ENCODE data around the gene RAPGEF6. TPM values are rescaled to one million over a fixed set of nuclear protein-coding genes. Genes with fewer than 3 reads are reported as not detected.

The RAPGEF6 gene
- total RNA-seq, 1 experiment from 2014 or later, result 6.0 TPM

GRCh38 chr5:131473731-131474130 is 161.3 kb downstream of the RAPGEF6 start:
- in situ Hi-C loops (cut with HindIII; ENCODE audit: low sequenced_read_pairs), result no loop called here
- no peak for DNase-seq (ENCODE audit: low spot score)

GRCh38 chr5:131466171-131466766 is 168.8 kb downstream of the RAPGEF6 start:
- no peak for DNase-seq (ENCODE audit: low spot score)
- in situ Hi-C loops (cut with HindIII; ENCODE audit: low sequenced_read_pairs), result no loop called here

GRCh38 chr5:131463656-131464055 is 171.4 kb downstream of the RAPGEF6 start:
- in situ Hi-C loops (cut with HindIII; ENCODE audit: low sequenced_read_pairs), result no loop called here
- DNase-seq (ENCODE audit: low spot score), result no peak

- in situ Hi-C loops (cut with HindIII; ENCODE audit: low sequenced_read_pairs), result no loop called here
- DNase-seq (ENCODE audit: low spot score), result no peak
Observed at GRCh38 chr5:131462454-131462853, 172.6 kb downstream of the RAPGEF6 start.

GRCh38 chr5:131461742-131462141 is 173.3 kb downstream of the RAPGEF6 start:
- in situ Hi-C loops (cut with HindIII; ENCODE audit: low sequenced_read_pairs), result no loop called here
- no peak for DNase-seq (ENCODE audit: low spot score)

GRCh38 chr5:131460867-131461572 is 174.0 kb downstream of the RAPGEF6 start:
- peak; percentile 42 for DNase-seq (ENCODE audit: low spot score)
- in situ Hi-C loops (cut with HindIII; ENCODE audit: low sequenced_read_pairs), result no loop called here

- DNase-seq (ENCODE audit: low spot score), result no peak
- in situ Hi-C loops (cut with HindIII; ENCODE audit: low sequenced_read_pairs), result no loop called here
Observed at GRCh38 chr5:131460133-131460532, 174.9 kb downstream of the RAPGEF6 start.

GRCh38 chr5:131459216-131459615 is 175.8 kb downstream of the RAPGEF6 start:
- in situ Hi-C loops (cut with HindIII; ENCODE audit: low sequenced_read_pairs), result no loop called here
- DNase-seq (ENCODE audit: low spot score), result no peak

GRCh38 chr5:131457193-131457592 is 177.8 kb downstream of the RAPGEF6 start:
- in situ Hi-C loops (cut with HindIII; ENCODE audit: low sequenced_read_pairs), result no loop called here
- no peak for DNase-seq (ENCODE audit: low spot score)

GRCh38 chr5:131450941-131451340 is 184.1 kb downstream of the RAPGEF6 start:
- in situ Hi-C loops (cut with HindIII; ENCODE audit: low sequenced_read_pairs), result no loop called here
- DNase-seq (ENCODE audit: low spot score), result no peak

- DNase-seq (ENCODE audit: low spot score), result no peak
- in situ Hi-C loops (cut with HindIII; ENCODE audit: low sequenced_read_pairs), result no loop called here
Observed at GRCh38 chr5:131441184-131441583, 193.8 kb downstream of the RAPGEF6 start.

GRCh38 chr5:131436081-131436480 is 198.9 kb downstream of the RAPGEF6 start:
- in situ Hi-C loops (cut with HindIII; ENCODE audit: low sequenced_read_pairs), result no loop called here
- DNase-seq (ENCODE audit: low spot score), result peak; percentile 85

- DNase-seq (ENCODE audit: low spot score), result no peak
- in situ Hi-C loops (cut with HindIII; ENCODE audit: low sequenced_read_pairs), result no loop called here
Observed at GRCh38 chr5:131433109-131433508, 201.9 kb downstream of the RAPGEF6 start.

GRCh38 chr5:131431794-131432193 is 203.2 kb downstream of the RAPGEF6 start:
- DNase-seq (ENCODE audit: low spot score), result no peak
- in situ Hi-C loops (cut with HindIII; ENCODE audit: low sequenced_read_pairs), result no loop called here

GRCh38 chr5:131430794-131431193 is 204.2 kb downstream of the RAPGEF6 start:
- no peak for DNase-seq (ENCODE audit: low spot score)
- in situ Hi-C loops (cut with HindIII; ENCODE audit: low sequenced_read_pairs), result no loop called here

GRCh38 chr5:131426011-131426410 is 209.0 kb downstream of the RAPGEF6 start:
- in situ Hi-C loops (cut with HindIII; ENCODE audit: low sequenced_read_pairs), result no loop called here
- no peak for DNase-seq (ENCODE audit: low spot score)

GRCh38 chr5:131423056-131423455 is 212.0 kb downstream of the RAPGEF6 start:
- in situ Hi-C loops (cut with HindIII; ENCODE audit: low sequenced_read_pairs), result no loop called here

GRCh38 chr5:131419877-131420276 is 215.2 kb downstream of the RAPGEF6 start:
- no peak for DNase-seq (ENCODE audit: low spot score)
- in situ Hi-C loops (cut with HindIII; ENCODE audit: low sequenced_read_pairs), result no loop called here

More at GRCh38 chr5:131423056-131423455, 212.0 kb downstream of the RAPGEF6 start:
- DNase-seq (ENCODE audit: low spot score), result peak; percentile 22

- in situ Hi-C loops (cut with HindIII; ENCODE audit: low sequenced_read_pairs), result no loop called here
- no peak for DNase-seq (ENCODE audit: low spot score)
Observed at GRCh38 chr5:131418846-131419245, 216.2 kb downstream of the RAPGEF6 start.

- DNase-seq (ENCODE audit: low spot score), result peak; percentile 66
- in situ Hi-C loops (cut with HindIII; ENCODE audit: low sequenced_read_pairs), result no loop called here
Observed at GRCh38 chr5:131417240-131417869, 217.7 kb downstream of the RAPGEF6 start.

All from G401 (cell line).